NCI-H1694 treated with DMSO at 0.1 percent for 48 hours (cell line): ENCODE measurements around the gene SPTBN4.
"Not testable (repeated sequence)": the region's sequence is repeated elsewhere in the genome, so short reads cannot be mapped to it uniquely, and the experiment has no call there.

Experiments used
- DNase-seq: peaks from one replicate; lab custom pipeline; 2025; lab: John Stamatoyannopoulos, UW

Gene SPTBN4

DNA sequence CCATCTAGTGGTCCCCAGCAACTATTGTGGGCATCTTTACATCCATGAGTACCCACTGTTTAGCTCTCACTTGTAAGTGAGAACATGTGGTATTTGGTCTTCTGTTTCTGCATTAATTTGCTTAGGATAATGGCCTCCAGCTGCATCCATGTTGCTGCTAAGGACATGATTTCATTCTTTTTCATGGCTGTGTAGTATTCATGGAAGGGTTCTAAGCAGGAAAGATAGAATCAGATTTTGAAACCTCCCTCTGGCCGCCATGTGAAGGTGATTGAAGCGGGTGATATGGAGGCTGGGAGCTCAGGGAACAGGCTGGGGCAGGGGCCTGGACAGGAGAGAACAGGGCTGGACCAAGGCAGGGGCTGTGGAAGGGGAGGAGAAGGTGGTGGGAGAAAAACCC lies 154.5 kb downstream of the SPTBN4 start:
- DNase-seq = no peak

DNA sequence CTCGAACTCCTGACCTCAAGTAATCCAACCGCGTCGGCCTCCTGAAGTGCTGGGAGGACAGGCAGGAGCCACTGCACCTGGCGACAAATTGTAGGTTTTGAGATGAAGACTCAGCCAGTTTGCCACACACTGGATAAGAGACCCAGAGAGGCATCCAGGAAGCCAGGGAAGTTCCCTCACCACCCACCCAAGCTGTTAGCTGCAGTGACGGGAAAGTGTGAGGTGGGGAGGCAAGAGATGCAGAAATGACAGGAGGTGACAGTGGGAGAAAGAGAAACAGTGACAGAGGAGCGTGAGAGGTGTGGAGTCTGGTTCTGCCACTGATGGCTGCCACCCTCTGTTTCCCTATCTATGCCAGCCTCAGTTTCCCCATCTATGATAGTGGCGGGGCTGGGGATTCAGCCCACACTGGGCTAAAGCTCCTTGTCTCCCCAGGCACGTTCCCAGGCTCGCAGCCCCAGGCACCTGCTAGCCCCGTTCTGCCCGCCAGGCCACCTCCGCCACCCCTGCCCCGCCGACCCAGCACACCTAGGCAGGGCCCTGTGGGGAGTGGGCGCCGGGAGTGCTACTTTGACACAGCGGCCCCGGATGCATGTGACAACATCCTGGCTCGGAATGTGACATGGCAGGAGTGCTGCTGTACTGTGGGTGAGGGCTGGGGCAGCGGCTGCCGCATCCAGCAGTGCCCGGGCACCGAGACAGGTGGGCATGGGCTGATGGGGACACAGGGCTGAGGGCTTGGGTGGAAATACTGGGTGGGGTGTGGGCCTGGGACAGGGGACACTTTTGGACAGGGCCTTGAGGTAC lies 155.4 kb downstream of the SPTBN4 start:
- DNase-seq = no peak

DNA sequence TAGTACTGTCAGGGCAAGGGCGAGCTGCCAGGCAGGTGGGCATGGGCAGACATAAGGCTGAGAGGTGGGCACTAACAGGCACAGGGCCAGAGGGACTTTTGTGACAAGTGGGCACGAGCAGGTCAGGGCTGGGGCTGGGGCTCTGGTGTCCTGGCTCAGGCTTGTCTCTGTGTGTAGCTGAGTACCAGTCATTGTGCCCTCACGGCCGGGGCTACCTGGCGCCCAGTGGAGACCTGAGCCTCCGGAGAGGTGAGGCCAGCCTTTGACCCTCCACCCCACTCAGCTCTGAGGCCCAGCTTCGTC lies 155.9 kb downstream of the SPTBN4 start:
- DNase-seq = no peak

DNA sequence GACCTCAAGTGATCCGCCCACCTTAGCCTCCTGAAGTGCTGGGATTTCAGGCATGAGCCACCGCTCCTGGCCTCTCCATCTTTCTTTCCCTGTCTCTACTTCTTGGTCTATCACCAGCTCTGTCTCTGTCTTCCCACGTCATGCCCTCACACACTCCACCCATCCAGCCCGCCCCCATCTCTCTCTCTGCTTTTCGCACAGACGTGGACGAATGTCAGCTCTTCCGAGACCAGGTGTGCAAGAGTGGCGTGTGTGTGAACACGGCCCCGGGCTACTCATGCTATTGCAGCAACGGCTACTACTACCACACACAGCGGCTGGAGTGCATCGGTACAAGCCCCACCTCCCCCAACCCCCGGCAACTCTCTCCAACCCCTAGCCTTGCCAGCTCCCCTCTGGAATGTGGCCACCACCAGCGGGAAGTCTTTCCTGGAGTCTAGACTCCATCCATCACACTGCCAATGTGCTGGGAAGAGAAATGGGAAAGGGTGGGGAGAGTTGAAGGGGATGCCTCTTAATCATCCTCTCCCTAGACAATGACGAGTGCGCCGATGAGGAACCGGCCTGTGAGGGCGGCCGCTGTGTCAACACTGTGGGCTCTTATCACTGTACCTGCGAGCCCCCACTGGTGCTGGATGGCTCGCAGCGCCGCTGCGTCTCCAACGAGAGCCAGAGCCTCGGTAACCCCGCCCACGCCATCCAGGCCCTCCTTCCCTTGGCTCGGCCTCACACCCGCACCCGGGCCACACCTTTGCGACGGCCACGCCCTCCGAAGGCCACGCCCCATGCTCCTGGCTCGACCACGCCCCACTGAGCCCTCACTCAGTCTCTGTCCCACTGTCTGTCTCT lies 156.8 kb downstream of the SPTBN4 start:
- DNase-seq = no peak

DNA sequence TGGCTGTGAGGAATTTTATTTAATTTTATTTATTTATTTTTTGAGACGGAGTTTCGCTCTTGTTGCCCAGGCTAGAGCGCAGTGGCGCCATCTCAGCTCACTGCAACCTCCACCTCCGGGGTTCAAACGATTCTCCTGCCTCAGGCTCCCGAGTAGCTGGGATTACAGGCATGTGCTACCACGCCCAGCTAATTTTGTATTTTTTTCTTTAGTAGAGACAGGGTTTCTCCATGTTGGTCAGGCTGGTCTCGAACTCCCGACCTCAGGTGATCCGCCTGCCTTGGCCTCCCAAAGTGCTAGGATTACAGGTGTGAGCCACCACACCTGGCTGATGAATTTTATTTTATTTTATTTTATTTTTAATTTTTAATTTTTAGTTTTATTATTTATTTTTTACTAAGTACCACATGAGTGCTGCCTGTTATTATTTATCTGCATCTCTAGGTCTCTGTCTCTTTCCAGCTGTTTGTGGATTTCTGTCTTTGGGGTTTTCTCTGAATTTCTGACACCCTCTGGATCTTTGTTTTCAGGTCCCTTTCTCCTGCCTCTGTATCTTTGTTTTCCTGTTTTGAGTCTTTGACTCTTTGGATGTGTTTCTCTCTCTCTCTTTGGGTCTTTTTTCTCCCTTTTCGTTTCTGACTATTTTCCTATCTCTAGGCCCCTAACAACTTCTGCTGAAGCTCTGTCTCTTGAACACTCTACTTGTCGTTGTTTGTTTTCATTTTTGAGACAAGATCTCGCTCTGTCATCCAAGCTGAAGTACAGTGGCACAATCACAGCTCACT lies 157.8 kb downstream of the SPTBN4 start:
- not testable (repeated sequence) for DNase-seq

DNA sequence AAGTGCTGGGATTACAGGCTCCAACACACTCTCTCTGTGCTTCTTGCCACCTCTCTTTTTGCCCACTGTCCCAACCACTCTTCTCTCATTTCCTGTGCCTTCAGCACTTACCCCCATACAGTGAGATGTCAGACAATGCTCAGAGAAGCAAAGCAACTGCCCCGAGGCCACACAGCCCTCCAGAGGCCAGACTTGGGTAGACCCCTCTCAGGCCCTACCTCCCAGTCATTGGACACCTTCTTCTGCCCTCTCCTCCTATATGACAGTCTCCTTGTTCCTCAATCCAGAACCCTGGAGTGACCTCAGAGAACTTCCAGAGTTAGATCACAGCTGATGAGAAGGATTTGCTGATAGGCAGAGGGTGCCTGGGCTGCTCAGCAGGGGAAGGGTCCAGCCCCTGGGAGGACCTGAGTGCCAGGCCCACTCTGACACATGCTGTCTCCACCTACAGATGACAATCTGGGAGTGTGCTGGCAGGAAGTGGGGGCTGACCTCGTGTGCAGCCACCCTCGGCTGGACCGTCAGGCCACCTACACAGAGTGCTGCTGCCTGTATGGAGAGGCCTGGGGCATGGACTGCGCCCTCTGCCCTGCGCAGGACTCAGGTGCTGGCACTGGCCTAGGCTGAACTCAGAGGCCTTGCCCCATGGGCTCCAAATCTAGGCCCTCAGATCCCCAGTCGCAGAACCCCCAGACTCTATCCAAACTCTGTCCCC lies 158.8 kb downstream of the SPTBN4 start:
- DNase-seq = no peak
